ENCODE measurements around the gene NR1D1.

The NR1D1 gene

DNA sequence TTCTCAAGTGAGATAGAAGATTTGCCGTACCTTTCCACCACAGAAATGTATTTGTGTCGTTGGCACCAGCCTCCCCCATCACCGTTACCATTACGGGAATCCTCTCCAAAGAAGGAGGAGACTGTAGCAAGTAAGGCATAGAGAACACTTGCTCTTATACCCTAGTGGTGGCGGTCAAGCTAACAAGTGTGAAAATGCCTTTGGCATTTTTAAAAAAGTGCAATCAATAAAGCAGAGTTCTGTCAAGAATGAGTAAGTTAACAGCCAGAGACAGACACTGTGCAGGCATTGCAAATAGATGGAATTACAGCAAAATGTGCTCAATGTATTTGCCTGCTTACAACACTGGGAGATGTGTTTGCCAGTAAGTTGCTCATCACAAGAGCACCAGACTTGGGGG, 29.1 kb upstream of the NR1D1 start:
- no peak for TF ChIP-seq EZH2phosphoT487 (IDR thresholded peaks at IDR 0.05; ENCODE audit: borderline replicate concordance, low read length)
- TF ChIP-seq, protein P1, sequence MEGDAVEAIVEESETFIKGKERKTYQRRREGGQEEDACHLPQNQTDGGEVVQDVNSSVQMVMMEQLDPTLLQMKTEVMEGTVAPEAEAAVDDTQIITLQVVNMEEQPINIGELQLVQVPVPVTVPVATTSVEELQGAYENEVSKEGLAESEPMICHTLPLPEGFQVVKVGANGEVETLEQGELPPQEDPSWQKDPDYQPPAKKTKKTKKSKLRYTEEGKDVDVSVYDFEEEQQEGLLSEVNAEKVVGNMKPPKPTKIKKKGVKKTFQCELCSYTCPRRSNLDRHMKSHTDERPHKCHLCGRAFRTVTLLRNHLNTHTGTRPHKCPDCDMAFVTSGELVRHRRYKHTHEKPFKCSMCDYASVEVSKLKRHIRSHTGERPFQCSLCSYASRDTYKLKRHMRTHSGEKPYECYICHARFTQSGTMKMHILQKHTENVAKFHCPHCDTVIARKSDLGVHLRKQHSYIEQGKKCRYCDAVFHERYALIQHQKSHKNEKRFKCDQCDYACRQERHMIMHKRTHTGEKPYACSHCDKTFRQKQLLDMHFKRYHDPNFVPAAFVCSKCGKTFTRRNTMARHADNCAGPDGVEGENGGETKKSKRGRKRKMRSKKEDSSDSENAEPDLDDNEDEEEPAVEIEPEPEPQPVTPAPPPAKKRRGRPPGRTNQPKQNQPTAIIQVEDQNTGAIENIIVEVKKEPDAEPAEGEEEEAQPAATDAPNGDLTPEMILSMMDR (IDR thresholded peaks at IDR 0.05; ENCODE audit: low read depth, low read length, poor library complexity, severe bottlenecking), result no peak
- H3K4me1 ChIP-seq (ENCODE audit: control insufficient read depth, low read length), result peaks cover 5% of the 10 kb centered on the region
- H3K9me2 ChIP-seq (replicated peaks; ENCODE audit: control insufficient read depth, low read length), result no peaks in the 10 kb centered on the region
- no peaks in the 10 kb centered on the region for H3K9me3 ChIP-seq (ENCODE audit: control insufficient read depth, insufficient read depth, low read length)
- no peak overlapping the region for H3K27ac ChIP-seq (ENCODE audit: low read depth, low read length)
- peaks cover 97% of the 10 kb centered on the region for H3K36me3 ChIP-seq (ENCODE audit: control insufficient read depth, low read length)
- H3K4me2 ChIP-seq (ENCODE audit: low read length), result no peak overlapping the region
- no peak overlapping the region for H3K4me3 ChIP-seq (ENCODE audit: low read length)
- peaks cover 2% of the 10 kb centered on the region; the same call in 1 of the 2 replicates for H3F3A ChIP-seq (ENCODE audit: control insufficient read depth, insufficient read depth)
- no peaks in the 10 kb centered on the region for H3K27me3 ChIP-seq (ENCODE audit: control insufficient read depth, low read length)
- peaks cover 40% of the 10 kb centered on the region for H3K79me2 ChIP-seq (ENCODE audit: control insufficient read depth, low read length)
- H4K20me1 ChIP-seq (ENCODE audit: control insufficient read depth, insufficient read depth, low read depth, low read length), result peaks cover 4% of the 10 kb centered on the region; the same call in 1 of the 2 replicates

DNA sequence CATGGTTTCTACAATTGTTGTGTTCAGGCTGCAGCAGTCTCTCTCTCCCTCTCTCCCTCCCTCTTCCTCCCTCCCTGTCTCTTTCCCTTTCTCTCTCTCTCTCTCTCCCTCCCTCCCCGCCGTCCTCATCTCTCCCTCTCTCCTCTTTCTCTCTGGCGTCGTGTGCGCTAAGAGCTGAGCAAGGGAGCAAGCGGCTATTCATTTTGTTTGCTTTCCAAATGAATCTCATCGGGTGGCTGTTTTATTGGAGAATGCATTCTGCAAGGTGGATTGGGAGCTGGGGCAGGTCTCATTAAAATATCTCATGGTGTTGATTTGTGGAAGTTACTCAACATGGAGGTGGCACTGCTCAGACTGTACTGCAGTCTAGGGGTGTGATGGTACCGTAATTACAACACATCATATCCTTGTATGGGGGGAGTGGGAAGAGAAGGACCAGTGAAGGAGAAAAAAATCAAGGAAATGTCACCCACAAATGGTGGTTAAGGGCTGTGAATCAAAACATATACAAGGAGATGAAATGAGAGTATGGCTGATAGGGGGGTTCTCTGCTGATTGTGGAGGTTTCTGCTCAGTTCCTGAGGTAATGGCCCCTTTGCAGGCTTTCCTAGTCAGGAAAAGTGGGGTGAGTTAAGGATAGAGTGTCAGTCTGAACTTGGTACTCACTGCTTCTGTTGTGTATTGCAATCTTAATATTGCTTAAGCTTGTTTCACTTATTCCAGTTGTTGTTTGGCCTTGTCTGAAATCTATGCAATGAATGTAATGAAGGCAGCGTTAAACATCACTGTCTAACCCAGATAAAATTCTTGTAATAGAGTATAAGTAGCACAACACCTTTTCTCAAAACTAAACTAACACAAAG, 24.1 kb upstream of the NR1D1 start:
- no peaks in the 10 kb centered on the region for H3F3A ChIP-seq (ENCODE audit: control insufficient read depth, insufficient read depth)
- no peaks in the 10 kb centered on the region for H3K27me3 ChIP-seq (ENCODE audit: control insufficient read depth, low read length)
- H3K9me2 ChIP-seq (replicated peaks; ENCODE audit: control insufficient read depth, low read length), result no peaks in the 10 kb centered on the region
- H3K79me2 ChIP-seq (ENCODE audit: control insufficient read depth, low read length), result peaks cover 79% of the 10 kb centered on the region
- peaks cover 13% of the 10 kb centered on the region for H4K20me1 ChIP-seq (ENCODE audit: control insufficient read depth, insufficient read depth, low read depth, low read length)
- H3K4me3 ChIP-seq (ENCODE audit: low read length), result peak overlapping the region; percentile 84
- no peak overlapping the region for H3K27ac ChIP-seq (ENCODE audit: low read depth, low read length)
- H3K4me2 ChIP-seq (ENCODE audit: low read length), result peak overlapping the region; percentile 88
- H3K9me3 ChIP-seq (ENCODE audit: control insufficient read depth, insufficient read depth, low read length), result no peaks in the 10 kb centered on the region
- H3K36me3 ChIP-seq (ENCODE audit: control insufficient read depth, low read length), result peaks cover 76% of the 10 kb centered on the region
- no peak for TF ChIP-seq EZH2phosphoT487 (IDR thresholded peaks at IDR 0.05; ENCODE audit: borderline replicate concordance, low read length)
- TF ChIP-seq, protein P1 (IDR thresholded peaks at IDR 0.05; ENCODE audit: low read depth, low read length, poor library complexity, severe bottlenecking), result no peak
- peaks cover 26% of the 10 kb centered on the region for H3K4me1 ChIP-seq (ENCODE audit: control insufficient read depth, low read length)

DNA sequence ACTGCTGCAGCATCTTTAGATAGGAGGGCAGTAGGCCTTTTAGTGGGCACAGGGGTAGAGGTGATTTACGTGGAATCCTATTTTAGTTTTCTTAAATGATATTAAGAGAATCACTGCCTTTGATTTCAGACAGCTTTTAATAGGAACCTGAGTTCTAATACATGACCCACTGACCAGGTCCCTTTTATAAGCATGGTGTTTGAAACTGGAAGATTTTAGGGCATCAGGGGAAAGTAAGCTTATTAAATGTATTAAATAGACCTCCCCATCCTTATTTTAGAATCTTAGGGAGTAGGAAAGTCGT, 23.4 kb upstream of the NR1D1 start:
- H3K9me3 ChIP-seq (ENCODE audit: control insufficient read depth, insufficient read depth, low read length), result no peaks in the 10 kb centered on the region
- no peaks in the 10 kb centered on the region for H3K27me3 ChIP-seq (ENCODE audit: control insufficient read depth, low read length)
- no peak overlapping the region for H3K27ac ChIP-seq (ENCODE audit: low read depth, low read length)
- H3F3A ChIP-seq (ENCODE audit: control insufficient read depth, insufficient read depth), result no peaks in the 10 kb centered on the region
- H3K4me2 ChIP-seq (ENCODE audit: low read length), result peak overlapping the region; percentile 88
- H3K79me2 ChIP-seq (ENCODE audit: control insufficient read depth, low read length), result peaks cover 75% of the 10 kb centered on the region
- H3K4me3 ChIP-seq (ENCODE audit: low read length), result peak overlapping the region; percentile 84
- H3K4me1 ChIP-seq (ENCODE audit: control insufficient read depth, low read length), result peaks cover 26% of the 10 kb centered on the region
- H3K36me3 ChIP-seq (ENCODE audit: control insufficient read depth, low read length), result peaks cover 68% of the 10 kb centered on the region
- no peak for TF ChIP-seq EZH2phosphoT487 (IDR thresholded peaks at IDR 0.05; ENCODE audit: borderline replicate concordance, low read length)
- TF ChIP-seq, protein P1 (IDR thresholded peaks at IDR 0.05; ENCODE audit: low read depth, low read length, poor library complexity, severe bottlenecking), result no peak
- H4K20me1 ChIP-seq (ENCODE audit: control insufficient read depth, insufficient read depth, low read depth, low read length), result peaks cover 13% of the 10 kb centered on the region
- H3K9me2 ChIP-seq (replicated peaks; ENCODE audit: control insufficient read depth, low read length), result no peaks in the 10 kb centered on the region

Measured in DOHH2 (cell line).